Tibial artery (tissue), 4 donors: Measurements from ENCODE around the gene BTBD9.

Experiments
- DNase-seq, 2 donors: peaks; one replicate each; pipeline ENCODE4 v3.0.0-alpha.2; 2019
- H3K27ac ChIP-seq, 2 donors: fragments of 200-600 bp; sonication (generic) in 1 of 2; 1 replicate in 1 of 2; 2 replicates in 1 of 2; pipeline ENCODE4 v1.5.1; 2018 to 2019; ENCODE audit warnings: mild to moderate bottlenecking in 1 of 2
- H3K27me3 ChIP-seq, 2 donors: fragments of 200-600 bp; sonication (generic) in 1 of 2; one replicate each; pipeline versions ENCODE4 v1.5.1 to v1.6.0; 2016 to 2019
- H3K36me3 ChIP-seq, 3 donors: fragments of 200-600 bp; sonication (generic) in 2 of 3; one replicate each; pipeline ENCODE4 v1.5.1; 2016 to 2019; ENCODE audit warnings: mild to moderate bottlenecking in 2 of 3
- H3K4me1 ChIP-seq, 4 donors: fragments of 200-600 bp; sonication (generic) in 2 of 4; 1 replicate in 3 of 4; 2 replicates in 1 of 4; pipeline ENCODE4 v1.5.1; 2016 to 2019
- H3K4me3 ChIP-seq, 2 donors: fragments of 200-600 bp; sonication (generic) in 1 of 2; 1 replicate in 1 of 2; 2 replicates in 1 of 2; pipeline ENCODE4 v1.5.1; 2018 to 2019; ENCODE audit warnings: mild to moderate bottlenecking in 2 of 2
- H3K9me3 ChIP-seq, 3 donors: fragments of 200-600 bp; sonication (generic) in 1 of 3; one replicate each; pipeline ENCODE4 v1.5.1; 2016 to 2019
- CTCF ChIP-seq, 2 experiments: fragments of 200-600 bp in 1 of 2; fragments of 450-650 bp in 1 of 2; IDR thresholded peaks; one replicate each; pipeline ENCODE4 v1.5.1; 2017 to 2019; ENCODE audit warnings: antibody characterized with exemption in 2 of 2, mild to moderate bottlenecking in 1 of 2, moderate library complexity in 1 of 2
- intact Hi-C: fragments of 100-400 bp; cut with DNase I; formaldehyde crosslinking; loops from one replicate; pipeline ENCODE4 v1.15.0; 2023; ENCODE audit warnings: low total_unique reads

BTBD9 gene

GRCh38 chr6:38281126-38281525 lies 358.6 kb downstream of the BTBD9 start:
- Histone ChIP-seq H3K27ac (no peak overlapping the region), H3K36me3 (no peaks in the 10 kb centered on the region), H3K9me3 (no peaks in the 10 kb centered on the region), H3K27me3 (no peaks in the 10 kb centered on the region), H3K4me1 (no peaks in the 10 kb centered on the region), H3K4me3 (no peak overlapping the region)
- TF ChIP-seq CTCF (IDR thresholded peaks at IDR 0.05): no peak
- intact Hi-C loops: no loop called here
- no peak for DNase-seq

- no peak overlapping the region for H3K4me3 ChIP-seq
- DNase-seq: no peak
- no peaks in the 10 kb centered on the region for H3K27me3 ChIP-seq
- no peak for TF ChIP-seq CTCF (IDR thresholded peaks at IDR 0.05)
- H3K36me3 ChIP-seq: no peaks in the 10 kb centered on the region
- intact Hi-C loops: no loop called here
- no peaks in the 10 kb centered on the region for H3K9me3 ChIP-seq
- H3K4me1 ChIP-seq: no peaks in the 10 kb centered on the region
- H3K27ac ChIP-seq: no peak overlapping the region
Observed at GRCh38 chr6:38279963-38280588, 359.7 kb downstream of the BTBD9 start.

- H3K4me1 ChIP-seq: no peaks in the 10 kb centered on the region
- no peaks in the 10 kb centered on the region for H3K36me3 ChIP-seq
- no peak for DNase-seq
- H3K27me3 ChIP-seq: no peaks in the 10 kb centered on the region
- H3K9me3 ChIP-seq: no peaks in the 10 kb centered on the region
- intact Hi-C loops: no loop called here
- H3K27ac ChIP-seq: no peak overlapping the region
- no peak for TF ChIP-seq CTCF (IDR thresholded peaks at IDR 0.05)
- no peak overlapping the region for H3K4me3 ChIP-seq
Observed at GRCh38 chr6:38279423-38279822, 360.3 kb downstream of the BTBD9 start.

- no peak for DNase-seq
- Histone ChIP-seq H3K27me3 (no peaks in the 10 kb centered on the region), H3K36me3 (no peaks in the 10 kb centered on the region), H3K9me3 (no peaks in the 10 kb centered on the region), H3K4me1 (peaks cover 0 to 17% (median 3%) of the 10 kb centered on the region in 4 donors), H3K4me3 (no peak overlapping the region), H3K27ac (no peak overlapping the region)
- intact Hi-C loops: no loop called here
- TF ChIP-seq CTCF (IDR thresholded peaks at IDR 0.05): no peak
Observed at GRCh38 chr6:38273325-38273724, 366.4 kb downstream of the BTBD9 start.

GRCh38 chr6:38272222-38272621 lies 367.5 kb downstream of the BTBD9 start:
- Histone ChIP-seq H3K27ac (no peak overlapping the region), H3K4me3 (no peak overlapping the region), H3K36me3 (no peaks in the 10 kb centered on the region), H3K9me3 (no peaks in the 10 kb centered on the region), H3K27me3 (no peaks in the 10 kb centered on the region), H3K4me1 (peaks cover 0 to 17% (median 3%) of the 10 kb centered on the region in 4 donors)
- DNase-seq: no peak
- no peak for TF ChIP-seq CTCF (IDR thresholded peaks at IDR 0.05)
- intact Hi-C loops: no loop called here

- Histone ChIP-seq H3K4me1 (peaks cover 0 to 17% (median 3%) of the 10 kb centered on the region in 4 donors), H3K36me3 (no peaks in the 10 kb centered on the region)
- intact Hi-C loops: no loop called here
Observed at GRCh38 chr6:38271081-38271480, 368.6 kb downstream of the BTBD9 start.

More at GRCh38 chr6:38271081-38271480, 368.6 kb downstream of the BTBD9 start:
- DNase-seq: no peak
- no peak for TF ChIP-seq CTCF (IDR thresholded peaks at IDR 0.05)
- no peak overlapping the region for H3K27ac ChIP-seq
- H3K9me3 ChIP-seq: no peaks in the 10 kb centered on the region
- H3K27me3 ChIP-seq: no peaks in the 10 kb centered on the region
- H3K4me3 ChIP-seq: no peak overlapping the region
